Upper lobe of left lung (tissue), 4 donors: ENCODE measurements around the gene CACNA1A.
A peak's percentile ranks its signal among the peaks of the same experiment; 100 is the strongest.

ENCODE experiments used
- CTCF ChIP-seq, 6 experiments: fragments of 450-650 bp in 4 of 6; fragments of 200-600 bp in 2 of 6; sonication (generic) in 2 of 6; IDR thresholded peaks; one replicate each; pipeline ENCODE4 v1.5.1; 2016 to 2019; ENCODE audit warnings: antibody characterized with exemption in 6 of 6
- EP300 ChIP-seq, 4 donors: sonication (generic); formaldehyde crosslinking; IDR thresholded peaks; one replicate each; pipeline ENCODE4 v1.5.1; 2017; ENCODE audit warnings: antibody characterized with exemption in 4 of 4, control low read depth in 2 of 4
- POLR2A ChIP-seq, 4 donors: fragments of 450-650 bp; IDR thresholded peaks; one replicate each; pipeline ENCODE4 v1.5.1; 2016 to 2017; ENCODE audit warnings: antibody characterized with exemption in 4 of 4, mild to moderate bottlenecking in 2 of 4
- POLR2AphosphoS5 ChIP-seq, 2 donors: sonication (generic); formaldehyde crosslinking; IDR thresholded peaks; one replicate each; pipeline ENCODE4 v1.5.1; 2017; ENCODE audit warnings: antibody characterized with exemption in 2 of 2

DNA sequence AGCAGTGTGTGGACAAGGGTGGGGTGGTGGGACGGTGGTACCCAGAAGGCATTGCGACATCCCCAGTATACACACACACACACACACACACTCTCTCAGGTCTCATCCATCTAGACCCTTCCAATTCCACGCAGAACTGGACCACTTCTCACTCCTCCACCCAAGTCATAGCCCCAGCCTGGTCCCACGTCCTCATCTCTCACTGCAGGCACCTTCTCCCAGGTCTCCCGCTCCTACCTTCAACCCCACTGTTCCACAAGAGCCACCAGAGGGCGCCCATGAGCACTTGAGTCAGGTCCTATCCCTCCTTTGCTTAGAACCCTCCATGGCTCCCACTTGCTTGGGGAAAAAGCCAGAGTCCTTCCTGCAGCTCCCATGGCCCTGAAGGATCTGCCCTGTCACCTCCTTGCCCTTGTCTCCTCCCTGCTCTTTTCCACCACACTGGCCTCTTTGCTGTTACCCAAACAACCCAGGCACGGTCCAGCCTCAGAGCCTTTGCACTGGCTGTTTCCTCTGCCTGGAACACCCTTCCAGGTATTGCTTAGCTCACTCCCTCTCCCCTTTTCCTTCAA lies 293.4 kb downstream of the CACNA1A start:
- TF ChIP-seq CTCF (IDR thresholded peaks at IDR 0.05) (peak; percentile 39 to 62 (median 54)), EP300 (IDR thresholded peaks at IDR 0.05) (no peak), POLR2A (IDR thresholded peaks at IDR 0.05) (no peak), POLR2AphosphoS5 (IDR thresholded peaks at IDR 0.05) (no peak)
